ENCODE results near the gene STX11. TPM values are rescaled to one million over a fixed set of nuclear protein-coding genes. Genes with fewer than 3 reads are reported as not detected.

Gene STX11
- total RNA-seq, 1 experiment from 2014 or later = not detected

GRCh38 chr6:144214622-144215401 lies 64.5 kb downstream of the STX11 start:
- no peak for DNase-seq (ENCODE audit: low spot score)

- DNase-seq (ENCODE audit: low spot score) = peak; percentile 32
Measured at GRCh38 chr6:144215402-144215931, 65.2 kb downstream of the STX11 start.

- DNase-seq (ENCODE audit: low spot score) = peak; percentile 98
Measured at GRCh38 chr6:144215932-144216667, 65.8 kb downstream of the STX11 start.

- DNase-seq (ENCODE audit: low spot score) = no peak
Measured at GRCh38 chr6:144216668-144217218, 66.4 kb downstream of the STX11 start.

GRCh38 chr6:144217264-144217663 lies 66.9 kb downstream of the STX11 start:
- DNase-seq (ENCODE audit: low spot score) = peak; percentile 27

DNA sequence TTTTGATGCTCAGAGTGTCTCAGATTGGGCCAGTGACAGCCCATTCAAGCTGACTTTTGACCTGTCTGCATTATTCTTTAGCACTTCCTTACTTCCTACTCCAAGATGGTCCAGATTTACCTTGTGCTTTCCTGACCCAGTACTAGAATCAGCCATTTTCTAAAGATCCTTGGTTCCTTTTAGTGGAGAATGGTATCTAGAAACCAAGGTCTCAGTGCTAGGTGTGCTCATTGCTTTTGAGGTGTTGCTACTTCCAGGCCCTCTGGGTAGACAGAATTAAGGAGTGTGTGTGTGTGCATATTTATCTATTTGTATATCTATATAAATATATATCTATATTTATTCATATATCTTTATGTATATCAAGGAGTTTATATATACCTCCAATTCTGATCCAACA lies 67.5 kb downstream of the STX11 start:
- no peak for DNase-seq (ENCODE audit: low spot score)

DNA sequence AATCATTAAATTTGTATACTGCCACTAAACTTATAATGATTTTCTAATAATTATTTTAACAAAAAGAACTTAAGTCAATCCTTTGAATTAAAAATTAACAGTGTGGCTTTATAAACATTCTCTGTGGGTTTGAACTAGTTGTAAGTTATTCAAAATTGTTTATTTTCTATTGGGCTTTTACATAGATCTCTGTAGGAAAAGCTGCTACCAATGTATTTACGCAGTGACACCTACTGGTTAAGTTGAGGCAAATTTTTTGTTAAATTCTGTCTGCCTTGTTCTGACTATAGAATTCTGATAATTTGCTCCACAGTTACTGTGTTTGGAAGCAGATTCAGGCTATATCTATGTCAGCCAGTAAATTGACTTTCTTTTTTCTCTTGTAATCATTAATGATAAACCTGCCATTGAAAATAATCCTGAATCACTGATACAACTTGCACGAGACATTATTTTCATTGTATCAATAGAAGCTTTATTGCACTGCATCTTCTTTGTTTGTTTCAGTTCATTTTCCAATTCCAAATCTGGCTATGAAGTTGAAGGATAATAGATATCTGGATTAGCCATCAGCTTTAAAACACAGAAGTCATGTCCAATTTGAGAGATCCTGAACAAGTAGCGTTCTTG lies 68.9 kb downstream of the STX11 start:
- peak; percentile 44 for DNase-seq (ENCODE audit: low spot score)

GRCh38 chr6:144220031-144220790 lies 69.9 kb downstream of the STX11 start:
- no peak for DNase-seq (ENCODE audit: low spot score)

- no peak for DNase-seq (ENCODE audit: low spot score)
Measured at GRCh38 chr6:144223686-144224085, 73.4 kb downstream of the STX11 start.

DNA sequence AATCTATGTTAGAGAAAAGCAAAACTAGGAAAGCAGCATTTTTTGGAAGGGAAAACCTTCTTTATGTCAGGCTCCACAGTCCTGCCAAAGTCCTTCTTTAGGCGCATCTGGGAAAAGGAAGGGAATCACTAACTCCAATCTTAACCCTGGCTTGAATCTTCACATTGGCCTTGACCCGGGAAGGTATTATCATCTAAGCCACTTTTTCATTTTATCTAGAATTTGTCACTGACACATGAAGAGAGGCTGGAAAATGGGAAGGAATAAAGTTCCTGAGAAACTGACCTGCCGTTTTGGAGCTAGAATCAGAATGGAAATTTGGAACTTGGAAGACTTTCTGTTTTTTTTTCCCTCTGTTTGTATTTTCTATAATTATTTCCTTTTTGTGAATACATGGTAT lies 81.4 kb downstream of the STX11 start:
- no peak for DNase-seq (ENCODE audit: low spot score)

GRCh38 chr6:144232176-144232831 lies 82.0 kb downstream of the STX11 start:
- DNase-seq (ENCODE audit: low spot score) = no peak

DNA sequence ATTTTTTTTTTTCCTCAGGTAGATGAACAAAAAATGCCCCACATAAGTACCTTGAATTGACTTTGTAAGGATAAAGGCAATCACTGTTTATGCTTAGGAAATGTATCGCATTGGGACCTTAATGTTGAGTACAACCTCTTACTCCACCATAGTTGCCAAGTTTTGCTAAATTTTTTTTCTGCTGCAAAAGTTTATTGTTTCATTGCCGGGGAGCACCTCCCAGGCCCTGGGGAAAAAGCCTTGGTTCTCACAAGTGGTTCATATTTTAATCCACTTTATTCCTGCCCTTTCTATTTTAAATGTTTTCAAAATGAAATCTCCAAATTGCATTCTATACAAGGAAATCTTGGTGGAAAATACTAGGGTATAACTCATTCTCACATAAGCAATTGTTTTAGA lies 82.5 kb downstream of the STX11 start:
- DNase-seq (ENCODE audit: low spot score) = no peak

DNA sequence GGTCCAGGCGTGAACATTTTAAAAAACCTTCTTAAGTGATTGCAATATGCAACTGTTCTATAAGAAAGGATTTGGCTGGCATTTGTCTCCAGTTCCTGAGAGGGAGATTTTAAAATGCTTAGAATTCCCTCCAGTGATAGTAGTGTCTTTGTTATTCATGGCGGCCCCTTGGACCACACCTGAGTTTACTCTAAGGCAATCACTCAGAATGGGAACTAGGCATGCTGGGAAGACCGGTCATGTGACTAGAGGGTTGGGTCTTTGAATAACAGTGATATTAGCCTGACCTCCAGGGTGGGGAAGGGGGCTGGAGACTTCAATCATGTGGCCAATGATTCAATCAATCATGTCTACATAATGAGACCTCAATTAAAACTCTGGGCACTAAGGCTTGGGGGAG lies 84.1 kb downstream of the STX11 start:
- no peak for DNase-seq (ENCODE audit: low spot score)

- no peak for DNase-seq (ENCODE audit: low spot score)
Measured at GRCh38 chr6:144234935-144235334, 84.6 kb downstream of the STX11 start.

Other genes starting within 250 kb of the STX11 start
- 0.13 TPM in 1 of 2 replicates, not detected in the other for gene PLAGL1, start 142.3 kb upstream of the STX11 start, total RNA-seq (2014; rRNA removed; shearing (Covaris generic))
- 153 and 154 TPM in 2 replicates for gene SF3B5, start 54.9 kb upstream of the STX11 start, total RNA-seq (2014; rRNA removed; shearing (Covaris generic))
- gene UTRN, start 134.8 kb downstream of the STX11 start, total RNA-seq (2014; rRNA removed; shearing (Covaris generic)) = 23.6 and 25.7 TPM in 2 replicates

Measured in HT-29 (cell line).